GM19238 (cell line): ENCODE results near the gene NDUFB11.
A peak's percentile ranks its signal among the peaks of the same experiment; 100 is the strongest.

ENCODE experiments used
- DNase-seq: peaks from one replicate; pipeline ENCODE4 v3.0.0; 2011; ENCODE audit warnings: low spot score; ENCODE audit not compliant: insufficient read length

Gene NDUFB11

GRCh38 chrX:47144626-47145394 lies at the start of gene NDUFB11, which contains the start of gene RBM10:
TSS of gene NDUFB11 (minus strand) at chrX:47144702. CDS start at chrX:47144679, 23 bp downstream.
TSS of gene RBM10 (plus strand) at chrX:47145221. CDS start at chrX:47147482, 2,261 bp downstream.
- DNase-seq, result peak; percentile 79

GRCh38 chrX:47193475-47194193 lies 49.1 kb upstream of the NDUFB11 start, which contains the start of gene UBA1:
TSS of gene UBA1 (plus strand) at chrX:47193829. CDS start at chrX:47198803, 4,974 bp downstream.
- peak; percentile 90 for DNase-seq

GRCh38 chrX:47191806-47192401 lies 47.4 kb upstream of the NDUFB11 start:
- no peak for DNase-seq

GRCh38 chrX:47191331-47191730 lies 46.8 kb upstream of the NDUFB11 start:
- peak; percentile 19 for DNase-seq

GRCh38 chrX:47190445-47191269 lies 46.2 kb upstream of the NDUFB11 start:
- peak; percentile 86 for DNase-seq

GRCh38 chrX:47189906-47190305 lies 45.4 kb upstream of the NDUFB11 start:
- no peak for DNase-seq

GRCh38 chrX:47187106-47187677 lies 42.7 kb upstream of the NDUFB11 start:
- no peak for DNase-seq

GRCh38 chrX:47186096-47186740 lies 41.7 kb upstream of the NDUFB11 start:
- DNase-seq, result no peak

- no peak for DNase-seq
Observed at GRCh38 chrX:47185241-47185640, 40.7 kb upstream of the NDUFB11 start.

- no peak for DNase-seq
Observed at GRCh38 chrX:47184486-47184885, 40.0 kb upstream of the NDUFB11 start.

- no peak for DNase-seq
Observed at GRCh38 chrX:47182106-47182700, 37.7 kb upstream of the NDUFB11 start.

- DNase-seq, result no peak
Observed at GRCh38 chrX:47181301-47181700, 36.8 kb upstream of the NDUFB11 start.

GRCh38 chrX:47180346-47180745 lies 35.8 kb upstream of the NDUFB11 start:
- DNase-seq, result no peak

GRCh38 chrX:47179928-47180255 lies 35.4 kb upstream of the NDUFB11 start:
- no peak for DNase-seq

GRCh38 chrX:47179221-47179927 lies 34.9 kb upstream of the NDUFB11 start:
- DNase-seq, result no peak

GRCh38 chrX:47178337-47178736 lies 33.8 kb upstream of the NDUFB11 start:
- no peak for DNase-seq

GRCh38 chrX:47177079-47177478 lies 32.6 kb upstream of the NDUFB11 start:
- no peak for DNase-seq

GRCh38 chrX:47176101-47176740 lies 31.7 kb upstream of the NDUFB11 start:
- no peak for DNase-seq

- DNase-seq, result no peak
Observed at GRCh38 chrX:47175588-47175980, 31.1 kb upstream of the NDUFB11 start.
